GM18499 (cell line): Measurements from ENCODE around the gene MYBPC2.
"Not testable (repeated sequence)": the region's sequence is repeated elsewhere in the genome, so short reads cannot be mapped to it uniquely, and the experiment has no call there.

ENCODE experiments used
- ATAC-seq: cut with Tn5 transposase; IDR thresholded peaks from one replicate; pipeline ENCODE4 v1.9.1; 2021; ENCODE audit warnings: moderate number of reproducible peaks; ENCODE audit not compliant: insufficient read depth, unreplicated experiment

Gene MYBPC2

GRCh38 chr19:50455992-50456391 is 23.3 kb downstream of the MYBPC2 start:
- no peak for ATAC-seq

- no peak for ATAC-seq
Measured at GRCh38 chr19:50457300-50457699, 24.6 kb downstream of the MYBPC2 start.

- ATAC-seq, result no peak
Measured at GRCh38 chr19:50458396-50459066, 25.8 kb downstream of the MYBPC2 start.

GRCh38 chr19:50459067-50459456 is 26.4 kb downstream of the MYBPC2 start:
- ATAC-seq, result no peak

DNA sequence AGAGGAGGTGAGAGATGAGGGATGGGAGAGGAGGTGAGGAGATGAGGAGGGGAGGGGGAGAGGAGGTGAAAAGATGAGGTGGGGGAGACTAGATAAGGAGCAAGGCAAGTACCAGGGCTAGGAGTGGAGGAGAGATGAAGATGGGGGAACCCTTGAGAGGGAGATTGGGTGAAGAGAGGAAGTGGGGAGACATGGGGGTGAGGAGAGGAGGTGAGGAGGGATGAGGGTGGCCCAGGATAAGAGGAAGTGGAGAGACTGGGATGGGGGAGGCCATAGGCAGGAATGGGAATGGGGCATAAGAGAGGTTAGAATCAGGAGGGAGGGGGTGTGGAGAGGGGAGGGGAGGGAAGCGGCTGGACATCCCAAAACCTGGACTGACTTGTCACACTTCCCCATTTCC is 26.9 kb downstream of the MYBPC2 start:
- no peak for ATAC-seq

GRCh38 chr19:50460161-50460765 is 27.6 kb downstream of the MYBPC2 start:
- ATAC-seq, result no peak

DNA sequence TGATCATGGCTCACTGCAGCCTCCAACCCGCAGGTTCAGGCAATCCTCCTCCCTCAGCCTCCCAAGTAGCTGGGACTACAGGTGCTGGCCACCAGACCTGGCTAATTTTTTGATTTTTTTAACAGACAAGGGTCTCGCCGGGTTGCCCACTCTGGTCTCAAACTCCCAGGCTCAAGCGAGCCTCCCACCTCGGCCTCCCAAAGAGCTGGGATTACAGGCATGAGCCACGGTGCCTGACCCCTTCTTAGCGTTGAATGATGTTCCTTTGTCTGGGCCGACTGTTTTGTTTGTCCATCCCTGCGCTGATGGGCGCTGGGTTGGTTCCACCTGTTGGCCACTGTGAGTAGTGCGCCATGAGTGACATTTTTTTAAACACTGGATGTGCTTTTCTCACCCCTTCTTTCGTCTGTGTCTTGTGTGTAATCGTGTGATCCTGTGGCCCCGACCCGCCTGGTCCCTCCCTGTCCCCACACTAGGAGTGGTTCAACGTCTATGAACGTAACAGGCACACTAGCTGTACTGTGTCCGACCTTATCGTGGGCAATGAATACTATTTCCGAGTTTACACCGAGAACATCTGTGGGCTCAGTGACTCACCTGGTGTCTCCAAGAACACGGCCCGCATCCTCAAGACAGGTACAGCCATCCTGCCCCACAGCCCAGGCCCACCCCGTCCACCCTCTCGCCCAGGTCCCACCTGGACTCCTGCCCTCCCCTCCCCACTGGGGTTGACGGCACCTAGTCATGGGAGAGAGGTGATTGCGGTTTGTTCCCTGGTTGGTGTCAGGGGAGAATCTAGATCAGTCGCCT is 28.6 kb downstream of the MYBPC2 start:
- no peak for ATAC-seq

DNA sequence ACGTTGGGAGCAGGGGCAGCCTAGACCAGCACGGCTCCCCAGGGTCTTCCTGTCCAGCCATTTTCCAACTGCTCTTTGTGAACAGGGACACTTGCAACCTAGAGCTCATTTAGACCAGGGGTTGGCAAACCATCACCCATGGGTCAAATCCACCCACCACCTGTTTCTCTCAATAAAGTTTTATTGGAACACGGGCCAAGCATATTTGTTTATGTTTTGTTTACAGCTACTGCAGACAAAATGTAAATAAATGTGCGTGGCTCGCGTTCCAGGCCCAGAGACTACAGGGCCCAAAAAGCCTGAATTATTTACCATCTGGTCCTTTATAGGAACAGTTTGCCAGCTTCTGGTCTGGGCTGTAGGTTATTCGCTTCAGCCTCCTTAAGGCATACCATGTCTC is 30.3 kb downstream of the MYBPC2 start:
- no peak for ATAC-seq

DNA sequence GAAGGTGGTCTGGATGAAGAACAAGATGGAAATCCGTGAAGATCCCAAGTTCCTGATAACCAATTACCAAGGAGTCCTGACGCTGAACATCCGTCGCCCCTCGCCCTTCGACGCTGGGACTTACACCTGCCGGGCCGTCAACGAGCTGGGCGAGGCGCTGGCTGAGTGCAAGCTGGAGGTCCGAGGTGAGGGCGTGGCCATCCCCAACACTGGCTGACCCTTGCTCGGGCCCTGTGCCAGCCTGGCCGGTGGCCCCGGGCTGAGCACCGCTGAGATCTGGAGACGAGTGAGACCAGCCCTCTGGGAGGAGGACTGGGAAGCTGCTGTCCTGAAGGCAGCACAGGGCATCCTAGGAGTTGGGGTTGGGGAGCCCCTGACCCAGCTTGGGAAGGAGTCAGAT is 31.7 kb downstream of the MYBPC2 start:
- ATAC-seq, result no peak

- ATAC-seq, result no peak
Measured at GRCh38 chr19:50465000-50465399, 32.3 kb downstream of the MYBPC2 start.

DNA sequence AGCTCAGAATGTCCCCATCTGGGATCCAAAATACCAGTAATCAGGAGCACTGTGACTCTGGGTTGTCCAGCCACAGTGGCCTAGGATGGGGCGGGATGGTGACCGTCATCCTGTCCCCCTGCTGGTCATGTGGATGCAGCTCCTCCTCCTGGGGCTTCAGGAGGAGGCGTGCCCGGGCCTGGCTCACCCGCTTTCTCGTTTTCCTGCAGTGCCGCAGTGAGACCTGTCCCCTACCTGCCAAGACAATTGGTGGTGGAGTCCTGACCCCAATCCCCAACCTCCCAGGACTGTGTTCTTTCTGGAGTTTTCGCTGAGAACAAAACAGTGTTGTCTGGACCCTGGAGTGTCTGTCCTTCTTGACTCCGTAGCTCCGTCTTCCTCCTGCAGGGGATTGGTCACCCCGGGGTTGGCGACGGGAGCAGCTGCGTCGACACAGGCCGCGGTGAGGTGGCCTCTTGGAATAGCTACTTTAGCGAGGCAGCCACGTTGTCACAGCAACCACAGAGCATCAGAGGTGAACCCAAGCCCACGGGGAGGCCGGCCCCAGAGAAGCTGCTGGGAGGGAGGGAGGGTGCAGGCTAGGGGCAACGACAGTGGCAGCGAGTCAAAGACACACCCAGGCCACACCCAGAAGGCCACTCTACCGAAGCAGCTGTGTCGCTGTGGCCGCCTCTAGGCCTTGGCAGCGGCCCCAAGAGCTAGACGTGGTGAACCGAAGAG is 33.5 kb downstream of the MYBPC2 start:
- no peak for ATAC-seq

- ATAC-seq, result no peak
Measured at GRCh38 chr19:50466706-50467039, 34.0 kb downstream of the MYBPC2 start.

DNA sequence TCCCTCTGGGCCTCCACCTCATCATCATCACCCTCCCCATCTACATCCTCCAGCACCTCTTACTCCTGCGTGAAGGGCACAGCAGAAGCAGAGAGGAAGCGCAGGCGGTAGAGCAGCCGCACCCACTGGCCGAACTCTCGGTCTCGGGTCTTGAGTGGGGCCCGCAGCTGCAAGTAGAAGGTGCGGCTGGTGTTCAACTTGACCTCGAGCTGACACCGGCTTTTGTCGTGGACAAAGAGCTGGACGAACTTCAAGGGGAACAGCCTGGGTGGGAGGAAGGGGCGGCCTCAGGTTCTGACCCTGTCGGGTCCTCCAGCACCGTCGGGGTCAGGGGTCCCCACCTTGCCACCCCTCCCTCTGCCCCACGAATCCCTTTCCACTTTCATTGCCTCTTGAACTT is 34.9 kb downstream of the MYBPC2 start:
- no peak for ATAC-seq

- no peak for ATAC-seq
Measured at GRCh38 chr19:50468818-50469217, 36.1 kb downstream of the MYBPC2 start.

GRCh38 chr19:50473336-50473735 is 40.6 kb downstream of the MYBPC2 start:
- ATAC-seq, result not testable (repeated sequence)

- ATAC-seq, result no peak
Measured at GRCh38 chr19:50475101-50475568, 42.4 kb downstream of the MYBPC2 start.

- no peak for ATAC-seq
Measured at GRCh38 chr19:50475736-50476223, 43.1 kb downstream of the MYBPC2 start.

DNA sequence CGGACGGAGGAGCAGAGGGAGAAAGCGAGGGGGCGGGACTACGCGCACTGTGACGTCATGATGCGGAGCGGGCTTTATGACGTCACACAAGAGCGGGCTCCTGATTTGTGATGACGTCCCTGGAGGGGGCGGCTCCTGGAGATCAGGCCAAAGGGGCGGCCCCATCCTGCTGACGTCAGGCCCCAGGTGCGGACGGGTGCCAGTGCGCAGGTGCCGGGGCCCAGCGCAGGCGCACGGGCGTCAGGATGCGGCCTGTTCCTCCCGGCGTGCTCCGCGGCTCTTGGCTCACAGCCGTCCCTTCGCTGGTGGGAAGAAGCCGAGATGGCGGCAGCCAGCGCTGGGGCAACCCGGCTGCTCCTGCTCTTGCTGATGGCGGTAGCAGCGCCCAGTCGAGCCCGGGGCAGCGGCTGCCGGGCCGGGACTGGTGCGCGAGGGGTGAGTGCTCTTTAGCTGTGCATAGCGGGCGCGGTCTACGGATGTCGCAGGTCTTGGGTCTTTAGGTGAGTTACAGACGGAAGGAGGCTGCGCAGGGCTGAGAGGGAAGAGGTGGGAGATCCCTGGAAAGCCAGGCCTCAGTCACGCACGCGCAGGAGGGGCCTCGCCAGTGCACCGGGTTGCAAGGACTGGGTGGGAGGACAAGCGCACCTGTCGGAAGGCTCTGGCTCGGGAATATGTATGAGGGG is 43.7 kb downstream of the MYBPC2 start, which contains the start of the genes EMC10 and GARIN5A:
TSS of gene EMC10 (plus strand) at position 284 of the 683 bp plus-strand sequence. CDS start at position 322, 38 bp downstream.
TSS of gene GARIN5A (minus strand) at position 625 of the 683 bp plus-strand sequence. CDS start at position 165, 460 bp downstream.
- ATAC-seq, result peak; percentile 41

DNA sequence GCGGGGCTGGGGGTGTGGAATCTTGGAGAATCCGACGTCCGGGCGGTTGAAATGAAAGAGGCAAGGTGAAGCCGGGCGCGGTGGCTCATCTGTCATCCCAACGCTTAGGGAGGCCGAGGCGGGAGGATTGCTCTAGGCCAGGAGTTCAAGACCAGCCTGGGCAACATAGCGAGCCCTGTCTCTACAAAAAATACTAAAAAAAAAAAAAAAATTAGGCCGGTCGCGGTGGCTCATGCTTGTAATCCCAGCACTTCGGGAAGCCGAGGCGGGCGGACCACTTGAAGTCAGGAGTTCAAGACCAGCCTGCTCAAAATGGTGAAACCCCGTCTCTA is 44.2 kb downstream of the MYBPC2 start:
- ATAC-seq, result no peak
